ENCODE measurements around the gene ATRN. TPM values are rescaled to one million over a fixed set of nuclear protein-coding genes. Genes with fewer than 3 reads are reported as not detected.

The ATRN gene
- total RNA-seq, 4 donors from 2014 or later: 14.4 to 20.0 (median 16.3) TPM

- no peaks in the 10 kb centered on the region for H3K4me1 ChIP-seq
- H3K27ac ChIP-seq: no peak overlapping the region
- H3K27me3 ChIP-seq: peaks cover 15 to 23% (median 19%) of the 10 kb centered on the region in 3 donors
- ATAC-seq (no peak), DNase-seq (no peak)
- no peaks in the 10 kb centered on the region for H3K36me3 ChIP-seq
- in situ Hi-C loops (cut with MboI; ENCODE audit: low sequenced_read_pairs in 4 of 4): no loop called here
- no peak overlapping the region for H3K4me3 ChIP-seq
- H3K9me3 ChIP-seq: no peaks in the 10 kb centered on the region
- intact Hi-C loops (cut with DNase I; ENCODE audit: low total_unique reads): no loop called here
- no peak for TF ChIP-seq POLR2A (IDR thresholded peaks at IDR 0.05)
- TF ChIP-seq CTCF (IDR thresholded peaks at IDR 0.05 in 4 of 5, conservative IDR thresholded peaks at IDR 0.05 in 1 of 5): no peak
Measured at GRCh38 chr20:3658716-3659491, 188.1 kb downstream of the ATRN start.

DNA sequence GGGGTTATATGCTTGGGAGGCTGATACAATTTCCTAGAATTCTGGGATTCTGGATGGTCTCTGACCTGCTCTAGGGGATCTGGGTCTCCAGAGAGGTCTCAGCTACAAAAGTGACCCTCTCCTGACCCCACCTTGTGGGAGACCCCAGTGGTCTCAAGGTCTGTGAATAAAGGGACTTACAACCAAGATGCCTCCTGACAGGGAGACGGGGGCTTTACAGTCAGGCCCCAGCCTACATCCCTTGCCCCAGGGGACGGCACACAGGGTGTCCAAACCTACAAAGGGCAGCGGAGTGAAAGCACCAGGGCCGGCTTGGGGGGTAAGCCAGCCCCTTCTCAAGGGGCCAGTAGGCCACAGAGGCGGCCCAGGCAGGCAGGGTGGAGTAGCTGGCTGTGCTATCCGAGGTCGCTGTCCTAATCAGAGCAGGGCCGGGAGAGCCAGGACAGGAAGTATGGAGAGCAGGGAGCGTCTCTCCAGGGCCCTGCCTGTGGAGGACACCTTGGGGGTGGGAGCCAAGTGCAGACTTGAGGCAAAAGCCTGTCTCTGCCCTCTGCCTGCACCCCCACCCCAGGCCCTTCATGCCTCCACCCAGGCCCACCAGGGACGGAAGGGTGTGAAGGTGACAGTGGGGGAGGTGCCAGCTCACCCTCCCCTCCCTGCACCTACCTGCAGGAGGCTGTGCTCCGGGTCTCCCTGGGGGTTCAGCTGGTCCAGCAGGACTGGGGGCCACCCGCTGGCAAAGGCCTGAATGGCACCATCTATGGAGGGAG lies 188.9 kb downstream of the ATRN start:
- intact Hi-C loops (cut with DNase I; ENCODE audit: low total_unique reads) (no loop called here), in situ Hi-C loops (cut with MboI; ENCODE audit: low sequenced_read_pairs in 4 of 4) (loop anchor here in 1 of 4 donors (10.0 kb wide), 1 partner anchor 55 kb away; the partner anchor contains the start of gene SIGLEC1)
- Histone ChIP-seq H3K36me3 (no peaks in the 10 kb centered on the region), H3K27ac (no peak overlapping the region), H3K4me3 (no peak overlapping the region), H3K9me3 (no peaks in the 10 kb centered on the region), H3K27me3 (peaks cover 15 to 23% (median 19%) of the 10 kb centered on the region in 3 donors), H3K4me1 (no peaks in the 10 kb centered on the region)
- no peak for TF ChIP-seq CTCF (IDR thresholded peaks at IDR 0.05 in 4 of 5, conservative IDR thresholded peaks at IDR 0.05 in 1 of 5)
- TF ChIP-seq POLR2A (IDR thresholded peaks at IDR 0.05): no peak
- ATAC-seq: no peak
- no peak for DNase-seq

GRCh38 chr20:3660262-3661059 lies 189.6 kb downstream of the ATRN start:
- no peak for DNase-seq

More at GRCh38 chr20:3660262-3661059, 189.6 kb downstream of the ATRN start:
- Histone ChIP-seq H3K9me3 (no peaks in the 10 kb centered on the region), H3K27ac (no peak overlapping the region), H3K36me3 (no peaks in the 10 kb centered on the region), H3K4me3 (no peak overlapping the region), H3K27me3 (peaks cover 15 to 23% (median 19%) of the 10 kb centered on the region in 3 donors), H3K4me1 (no peaks in the 10 kb centered on the region)
- in situ Hi-C loops (cut with MboI; ENCODE audit: low sequenced_read_pairs in 4 of 4): loop anchor here in 1 of 4 donors (10.0 kb wide), 1 partner anchor 54 kb away; the partner anchor contains the start of gene SIGLEC1
- intact Hi-C loops (cut with DNase I; ENCODE audit: low total_unique reads): no loop called here
- no peak for ATAC-seq
- TF ChIP-seq CTCF (IDR thresholded peaks at IDR 0.05 in 4 of 5, conservative IDR thresholded peaks at IDR 0.05 in 1 of 5) (no peak), POLR2A (IDR thresholded peaks at IDR 0.05) (no peak)
